ENCODE data around the gene ANTKMT. TPM values are rescaled to one million over a fixed set of nuclear protein-coding genes. Genes with fewer than 3 reads are reported as not detected.

Gene ANTKMT
- total and polyA plus RNA-seq, 7 experiments from 2014 or later: 11.9 to 26.8 (median 14.7) TPM

GRCh38 chr16:734208-734980, 13.4 kb downstream of the ANTKMT start:
- H3K4me3 ChIP-seq (ENCODE audit: low read length): no peak overlapping the region
- no peak overlapping the region for H3K27ac ChIP-seq (ENCODE audit: low read depth, low read length)
- CTCF ChIA-PET: interaction anchor here (1.0 to 3.5 kb wide), 3 partner anchors 13 to 23 kb away, joined by 3 to 12 read pairs (median 5); partner anchors contain the start of gene ANTKMT
- H3K27me3 Mint-ChIP-seq: no peaks in the 10 kb centered on the region
- no peaks in the 10 kb centered on the region for H3K27me3 ChIP-seq (ENCODE audit: control insufficient read depth in 2 of 2, insufficient read depth in 2 of 2, low read length in 2 of 2)
- ATAC-seq (no peak), DNase-seq (no peak)
- H3K4me1 ChIP-seq (ENCODE audit: control insufficient read depth in 2 of 2, insufficient read depth in 2 of 2, low read length in 2 of 2): peaks cover 0 to under 1% of the 10 kb centered on the region in 2 donors
- H3K4me3 Mint-ChIP-seq: no peak overlapping the region
- intact Hi-C loops (cut with micrococcal nuclease): no loop called here
- peaks cover 0 to 16% (median 3%) of the 10 kb centered on the region in 5 donors for H3K36me3 Mint-ChIP-seq
- no peaks in the 10 kb centered on the region for H3K9me3 Mint-ChIP-seq
- peaks cover 0 to 15% (median 4%) of the 10 kb centered on the region in 7 donors for H3K4me1 Mint-ChIP-seq
- H3K36me3 ChIP-seq (ENCODE audit: control insufficient read depth in 2 of 3, insufficient read depth in 3 of 3, low read length in 3 of 3): peaks cover 0 to 59% (median 7%) of the 10 kb centered on the region in 3 experiments
- no peak overlapping the region for H3K27ac Mint-ChIP-seq
- no peaks in the 10 kb centered on the region for H3K9me3 ChIP-seq (ENCODE audit: control insufficient read depth in 2 of 3, low read length in 3 of 3)
- POLR2A ChIA-PET: interaction anchor here (0.9 to 1.2 kb wide), 2 partner anchors 9 to 13 kb away, joined by 3 read pairs; partner anchors contain the start of genes ANTKMT and CCDC78

GRCh38 chr16:734981-735881, 14.3 kb downstream of the ANTKMT start:
- POLR2A ChIA-PET: interaction anchor here (0.9 to 1.4 kb wide), 3 partner anchors 9 to 39 kb away, joined by 3 to 6 read pairs (median 3); partner anchors contain the start of genes ANTKMT and CCDC78
- H3K36me3 ChIP-seq (ENCODE audit: control insufficient read depth in 2 of 3, insufficient read depth in 3 of 3, low read length in 3 of 3): peaks cover 0 to 59% (median 7%) of the 10 kb centered on the region in 3 experiments

DNA sequence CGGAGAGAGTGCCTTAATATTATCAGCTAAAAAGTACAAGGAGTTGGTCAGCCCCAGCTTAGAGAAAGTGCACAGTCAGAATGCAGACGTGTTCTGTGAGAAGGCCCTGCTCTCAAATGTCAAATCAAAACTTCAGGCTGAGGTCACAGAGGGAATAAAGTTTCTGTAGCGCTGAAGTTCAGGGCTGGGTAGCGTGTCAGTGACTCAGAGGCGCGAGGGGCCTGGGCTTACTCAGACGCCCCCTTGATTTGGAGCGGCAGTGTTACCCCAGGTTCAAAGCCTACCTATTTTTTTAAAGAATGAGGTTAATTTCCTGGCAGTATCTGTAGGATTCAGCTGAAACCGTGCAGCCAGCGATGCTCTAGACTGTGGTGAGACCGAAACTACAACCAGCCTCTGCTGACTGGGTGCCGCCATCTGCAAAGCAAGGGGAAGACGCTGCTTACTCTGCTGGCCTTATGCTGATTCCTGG, 15.1 kb downstream of the ANTKMT start:
- H3K27ac Mint-ChIP-seq: peak overlapping the region in 1 of 9 donors; percentile 74
- DNase-seq (peak in 1 of 9 donors; percentile 50), ATAC-seq (no peak)
- Histone ChIP-seq H3K4me1 (ENCODE audit: control insufficient read depth in 2 of 2, insufficient read depth in 2 of 2, low read length in 2 of 2) (peaks cover 4 to 10% of the 10 kb centered on the region in 2 donors), H3K9me3 (ENCODE audit: control insufficient read depth in 2 of 3, low read length in 3 of 3) (no peaks in the 10 kb centered on the region), H3K27me3 (ENCODE audit: control insufficient read depth in 2 of 2, insufficient read depth in 2 of 2, low read length in 2 of 2) (no peaks in the 10 kb centered on the region), H3K27ac (ENCODE audit: low read depth, low read length) (no peak overlapping the region), H3K4me3 (ENCODE audit: low read length) (no peak overlapping the region), H3K36me3 (ENCODE audit: control insufficient read depth in 2 of 3, insufficient read depth in 3 of 3, low read length in 3 of 3) (peaks cover 0 to 62% (median 7%) of the 10 kb centered on the region in 3 experiments)
- no peaks in the 10 kb centered on the region for H3K27me3 Mint-ChIP-seq
- no peaks in the 10 kb centered on the region for H3K9me3 Mint-ChIP-seq
- intact Hi-C loops (cut with micrococcal nuclease): no loop called here
- ChIA-PET CTCF (interaction anchor here (0.6 to 1.1 kb wide), 5 partner anchors 20 to 205 kb away, joined by 3 to 5 read pairs (median 3); no protein-coding TSS in a partner anchor), POLR2A (interaction anchor here (0.6 to 1.4 kb wide), 3 partner anchors 15 to 702 kb away, joined by 3 to 6 read pairs (median 3); partner anchors contain the start of gene ANTKMT)
- H3K36me3 Mint-ChIP-seq: peaks cover 0 to 16% (median 3%) of the 10 kb centered on the region in 5 donors
- H3K4me3 Mint-ChIP-seq: peak overlapping the region in 1 of 10 donors; percentile 56
- peaks cover 0 to 19% (median 9%) of the 10 kb centered on the region in 7 donors for H3K4me1 Mint-ChIP-seq

More at GRCh38 chr16:734981-735881, 14.3 kb downstream of the ANTKMT start:
- DNase-seq (no peak), ATAC-seq (no peak)
- Mint-ChIP-seq H3K4me1 (peaks cover 0 to 19% (median 9%) of the 10 kb centered on the region in 7 donors), H3K4me3 (peak overlapping the region in 1 of 10 donors; percentile 25), H3K9me3 (no peaks in the 10 kb centered on the region), H3K36me3 (peaks cover 0 to 16% (median 3%) of the 10 kb centered on the region in 5 donors), H3K27ac (no peak overlapping the region), H3K27me3 (no peaks in the 10 kb centered on the region)
- H3K4me1 ChIP-seq (ENCODE audit: control insufficient read depth in 2 of 2, insufficient read depth in 2 of 2, low read length in 2 of 2): peaks cover 3 to 9% of the 10 kb centered on the region in 2 donors
- H3K4me3 ChIP-seq (ENCODE audit: low read length): no peak overlapping the region
- no peak overlapping the region for H3K27ac ChIP-seq (ENCODE audit: low read depth, low read length)
- intact Hi-C loops (cut with micrococcal nuclease): no loop called here
- no peaks in the 10 kb centered on the region for H3K27me3 ChIP-seq (ENCODE audit: control insufficient read depth in 2 of 2, insufficient read depth in 2 of 2, low read length in 2 of 2)
- CTCF ChIA-PET: interaction anchor here (0.6 to 3.5 kb wide), 3 partner anchors 22 to 205 kb away, joined by 3 to 12 read pairs (median 3); no protein-coding TSS in a partner anchor
- no peaks in the 10 kb centered on the region for H3K9me3 ChIP-seq (ENCODE audit: control insufficient read depth in 2 of 3, low read length in 3 of 3)

- intact Hi-C loops (cut with micrococcal nuclease): no loop called here
- Mint-ChIP-seq H3K36me3 (peaks cover 0 to 16% (median 3%) of the 10 kb centered on the region in 5 donors), H3K4me1 (peaks cover 0 to 19% (median 9%) of the 10 kb centered on the region in 7 donors), H3K4me3 (peak overlapping the region in 3 of 10 donors; percentile 1 to 38 (median 28)), H3K27ac (no peak overlapping the region), H3K27me3 (no peaks in the 10 kb centered on the region), H3K9me3 (no peaks in the 10 kb centered on the region)
- ATAC-seq: no peak
- H3K27ac ChIP-seq (ENCODE audit: low read depth, low read length): no peak overlapping the region
- no peaks in the 10 kb centered on the region for H3K9me3 ChIP-seq (ENCODE audit: control insufficient read depth in 2 of 3, low read length in 3 of 3)
- no peaks in the 10 kb centered on the region for H3K27me3 ChIP-seq (ENCODE audit: control insufficient read depth in 2 of 2, insufficient read depth in 2 of 2, low read length in 2 of 2)
- peaks cover 4 to 10% of the 10 kb centered on the region in 2 donors for H3K4me1 ChIP-seq (ENCODE audit: control insufficient read depth in 2 of 2, insufficient read depth in 2 of 2, low read length in 2 of 2)
- ChIA-PET POLR2A (interaction anchor here (0.9 to 1.4 kb wide), 3 partner anchors 16 to 47 kb away, joined by 3 to 6 read pairs (median 3); partner anchors contain the start of genes ANTKMT and WDR24), CTCF (no interaction called here)
- H3K4me3 ChIP-seq (ENCODE audit: low read length): no peak overlapping the region
- peaks cover 0 to 61% (median 7%) of the 10 kb centered on the region in 3 experiments for H3K36me3 ChIP-seq (ENCODE audit: control insufficient read depth in 2 of 3, insufficient read depth in 3 of 3, low read length in 3 of 3)
- DNase-seq: no peak
These were observed 16.1 kb downstream of the ANTKMT start for GRCh38 chr16:736936-737481.

DNA sequence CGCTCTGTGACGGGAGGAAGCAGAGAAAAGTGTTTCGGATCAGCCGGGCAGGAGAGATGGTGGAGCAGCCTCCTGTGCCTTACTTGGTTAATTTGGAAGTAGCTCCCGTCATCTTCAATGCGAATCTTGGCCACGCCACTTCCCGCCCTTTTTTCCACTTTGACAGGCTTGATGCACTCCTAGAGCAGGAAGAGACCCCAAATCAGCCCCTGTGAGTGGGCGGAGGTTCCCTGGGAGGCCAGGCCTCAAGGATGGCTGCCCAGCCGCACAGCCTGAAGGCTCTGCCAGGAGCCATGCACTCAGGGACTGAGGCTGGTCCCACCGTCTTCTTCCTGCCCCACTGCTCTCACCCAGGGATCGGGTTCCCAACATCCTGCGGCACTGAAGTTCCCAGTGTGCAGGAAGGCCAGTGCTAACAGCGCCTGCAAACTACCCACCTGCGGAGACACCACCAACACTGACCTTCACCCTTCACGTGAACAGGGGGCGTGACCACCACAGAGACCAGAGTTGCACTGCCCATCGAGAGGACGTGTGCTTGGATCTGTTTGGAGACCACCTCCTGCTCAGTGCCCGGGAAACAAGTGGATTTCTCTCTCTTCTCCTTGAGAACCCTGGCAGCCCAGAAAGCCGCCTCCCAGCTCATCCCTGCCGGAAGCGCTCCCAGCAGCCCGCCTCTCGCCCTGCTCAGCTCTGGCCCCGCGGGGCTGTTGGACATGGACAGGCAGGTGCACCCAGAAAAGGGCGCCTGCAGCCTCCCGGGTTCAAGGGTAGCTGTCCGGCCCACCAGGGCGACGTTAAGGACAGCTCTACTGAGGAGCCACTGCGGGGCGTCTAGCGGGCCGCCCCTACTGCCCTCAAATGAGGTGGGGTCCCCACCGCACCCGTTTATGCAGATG, 18.9 kb downstream of the ANTKMT start:
- H3K27me3 Mint-ChIP-seq: no peaks in the 10 kb centered on the region
- H3K4me1 Mint-ChIP-seq: peaks cover 0 to 19% (median 9%) of the 10 kb centered on the region in 7 donors
- ATAC-seq (no peak), DNase-seq (no peak)
- H3K4me3 Mint-ChIP-seq: peak overlapping the region; percentile 55 to 83 (median 74)
- peaks cover 4 to 10% of the 10 kb centered on the region in 2 donors for H3K4me1 ChIP-seq (ENCODE audit: control insufficient read depth in 2 of 2, insufficient read depth in 2 of 2, low read length in 2 of 2)
- H3K9me3 Mint-ChIP-seq: no peaks in the 10 kb centered on the region
- peak overlapping the region in 5 of 9 donors; percentile 22 to 56 (median 46) for H3K27ac Mint-ChIP-seq
- H3K36me3 ChIP-seq (ENCODE audit: control insufficient read depth in 2 of 3, insufficient read depth in 3 of 3, low read length in 3 of 3): peaks cover 0 to 35% (median 3%) of the 10 kb centered on the region in 3 experiments
- CTCF ChIA-PET: interaction anchor here (0.7 to 1.4 kb wide), 3 partner anchors 9 to 14 kb away, joined by 3 to 5 read pairs (median 4); partner anchors contain the start of genes CCDC78 and HAGHL
- POLR2A ChIA-PET: interaction anchor here (1.3 to 2.5 kb wide), 4 partner anchors 9 to 44 kb away, joined by 3 to 11 read pairs (median 7); partner anchors contain the start of gene ANTKMT
- no peaks in the 10 kb centered on the region for H3K9me3 ChIP-seq (ENCODE audit: control insufficient read depth in 2 of 3, low read length in 3 of 3)
- H3K27ac ChIP-seq (ENCODE audit: low read depth, low read length): peak overlapping the region; percentile 86
- H3K27me3 ChIP-seq (ENCODE audit: control insufficient read depth in 2 of 2, insufficient read depth in 2 of 2, low read length in 2 of 2): no peaks in the 10 kb centered on the region
- intact Hi-C loops (cut with micrococcal nuclease): loop anchor here (2.0 kb wide), 5 partner anchors 13 to 339 kb away; partner anchors contain the start of genes CCDC78 (in 1 of the 2), CHTF18 (in 1 of the 2), DECR2 (in 1 of the 2) and HAGHL (in 1 of the 2)
- H3K36me3 Mint-ChIP-seq: peaks cover 0 to 16% (median 3%) of the 10 kb centered on the region in 5 donors
- H3K4me3 ChIP-seq (ENCODE audit: low read length): peak overlapping the region; percentile 81

Data from naive thymus-derived CD4-positive, alpha-beta T cell (primary cell).